Measurements from ENCODE around the gene ABL1.

The ABL1 gene

DNA sequence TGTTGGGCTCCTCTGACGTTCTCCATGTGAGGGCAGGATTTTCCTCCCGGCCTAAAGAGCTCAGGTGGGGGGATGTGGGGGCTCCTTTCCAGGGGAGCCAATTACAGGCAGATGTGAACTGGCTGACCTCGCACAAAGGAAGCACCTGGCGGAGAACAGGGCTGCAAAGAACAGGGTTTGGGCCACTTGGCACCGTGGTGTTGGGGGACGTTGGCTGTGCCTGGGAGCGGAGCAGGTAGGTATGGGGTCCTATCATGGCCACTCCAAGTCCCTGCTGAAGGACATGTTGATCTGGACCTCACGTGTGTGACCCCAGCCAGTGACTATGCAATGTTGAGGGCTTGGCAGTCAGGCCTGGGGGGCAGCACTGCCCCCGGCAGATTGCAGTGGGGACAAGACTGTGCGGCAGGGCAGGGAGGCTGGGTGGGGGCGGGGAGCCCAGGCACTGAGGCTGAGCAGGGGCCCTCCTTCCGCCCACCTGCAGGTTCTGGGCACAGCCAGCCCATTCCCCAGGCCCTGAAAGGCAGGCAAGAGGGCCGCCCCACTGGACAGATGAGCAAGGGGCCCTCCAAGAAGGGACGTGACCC is 84.6 kb downstream of the ABL1 start:
- no peak for DNase-seq (ENCODE audit: low read depth)

DNA sequence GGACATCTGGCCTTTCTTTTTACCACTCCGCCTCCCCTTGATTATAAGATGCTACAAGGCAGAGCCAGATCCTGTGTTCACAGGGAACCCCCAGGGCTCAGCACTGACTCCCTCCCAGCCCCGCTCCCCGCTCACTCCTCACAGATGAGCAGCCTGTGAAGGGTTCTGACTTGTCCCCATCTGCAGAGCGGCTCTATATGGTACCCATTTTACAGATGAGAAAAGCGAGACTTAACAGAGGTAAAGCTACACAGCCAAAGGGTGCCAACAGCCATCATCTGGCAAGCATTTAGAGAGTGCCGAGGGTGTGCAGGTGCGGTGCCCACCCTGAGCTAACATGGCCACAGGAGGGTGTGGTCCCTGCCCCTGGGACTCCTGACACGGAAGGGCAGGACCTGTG is 85.2 kb downstream of the ABL1 start:
- DNase-seq (ENCODE audit: low read depth), result no peak

DNA sequence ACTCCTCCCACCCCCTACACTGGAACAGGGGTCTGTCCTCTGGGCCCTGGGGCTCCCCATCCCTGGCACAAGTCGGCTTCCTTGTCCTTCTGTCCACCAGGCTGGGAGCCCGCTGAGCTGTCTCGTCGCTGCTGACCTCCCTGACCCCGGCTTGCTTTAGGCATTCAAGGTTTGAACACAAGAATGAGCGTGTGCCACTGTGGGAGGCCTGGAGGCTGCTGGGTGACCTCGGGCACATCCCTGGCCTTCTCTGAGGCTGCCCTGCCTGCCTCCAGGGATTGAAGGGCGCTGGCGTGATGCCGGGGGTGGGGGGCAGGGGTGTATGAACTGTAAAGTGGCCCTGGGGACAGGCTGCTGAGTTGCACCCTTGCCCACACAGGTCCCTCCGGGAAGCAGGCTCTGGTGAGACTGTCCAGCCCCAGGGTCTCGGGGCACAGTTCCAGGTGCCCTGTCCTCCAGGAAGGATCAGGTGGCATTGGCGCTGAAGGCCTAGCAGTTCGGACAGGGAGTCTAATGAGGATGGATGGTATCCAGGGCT is 85.8 kb downstream of the ABL1 start:
- DNase-seq (ENCODE audit: low read depth), result no peak

DNA sequence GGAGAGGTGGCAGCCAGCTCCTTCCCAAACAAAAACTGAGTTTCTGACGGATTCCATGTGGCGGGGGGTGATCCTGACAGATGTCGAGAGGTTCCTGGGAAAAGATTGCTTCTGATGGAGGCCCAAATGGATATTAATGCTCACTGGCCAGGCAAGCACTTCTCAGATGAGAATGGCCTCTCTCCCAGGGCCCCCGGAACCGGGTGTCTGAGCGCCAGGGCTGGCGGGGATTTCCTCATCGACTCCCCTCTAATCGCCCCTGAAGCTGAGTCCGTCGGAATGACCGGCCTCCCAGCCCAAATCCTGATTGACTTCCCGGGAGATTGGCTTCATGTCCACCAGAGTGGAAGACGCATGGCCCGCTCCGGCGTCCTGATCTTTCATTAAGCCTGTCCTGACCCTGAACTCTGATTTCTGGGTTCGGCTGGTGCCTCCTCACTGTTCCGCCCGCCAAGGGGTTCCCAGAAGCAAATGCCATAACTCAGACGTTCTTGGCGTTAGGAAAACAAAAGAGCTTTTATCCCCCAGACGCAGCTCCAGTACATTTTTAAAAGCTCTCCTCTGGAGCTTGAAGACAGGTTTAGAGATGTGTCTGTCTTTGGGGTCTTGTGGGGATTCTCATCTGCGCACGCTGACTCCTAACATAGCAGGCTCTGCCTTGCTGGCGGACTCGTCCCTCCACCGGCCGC is 86.4 kb downstream of the ABL1 start:
- no peak for DNase-seq (ENCODE audit: low read depth)

DNA sequence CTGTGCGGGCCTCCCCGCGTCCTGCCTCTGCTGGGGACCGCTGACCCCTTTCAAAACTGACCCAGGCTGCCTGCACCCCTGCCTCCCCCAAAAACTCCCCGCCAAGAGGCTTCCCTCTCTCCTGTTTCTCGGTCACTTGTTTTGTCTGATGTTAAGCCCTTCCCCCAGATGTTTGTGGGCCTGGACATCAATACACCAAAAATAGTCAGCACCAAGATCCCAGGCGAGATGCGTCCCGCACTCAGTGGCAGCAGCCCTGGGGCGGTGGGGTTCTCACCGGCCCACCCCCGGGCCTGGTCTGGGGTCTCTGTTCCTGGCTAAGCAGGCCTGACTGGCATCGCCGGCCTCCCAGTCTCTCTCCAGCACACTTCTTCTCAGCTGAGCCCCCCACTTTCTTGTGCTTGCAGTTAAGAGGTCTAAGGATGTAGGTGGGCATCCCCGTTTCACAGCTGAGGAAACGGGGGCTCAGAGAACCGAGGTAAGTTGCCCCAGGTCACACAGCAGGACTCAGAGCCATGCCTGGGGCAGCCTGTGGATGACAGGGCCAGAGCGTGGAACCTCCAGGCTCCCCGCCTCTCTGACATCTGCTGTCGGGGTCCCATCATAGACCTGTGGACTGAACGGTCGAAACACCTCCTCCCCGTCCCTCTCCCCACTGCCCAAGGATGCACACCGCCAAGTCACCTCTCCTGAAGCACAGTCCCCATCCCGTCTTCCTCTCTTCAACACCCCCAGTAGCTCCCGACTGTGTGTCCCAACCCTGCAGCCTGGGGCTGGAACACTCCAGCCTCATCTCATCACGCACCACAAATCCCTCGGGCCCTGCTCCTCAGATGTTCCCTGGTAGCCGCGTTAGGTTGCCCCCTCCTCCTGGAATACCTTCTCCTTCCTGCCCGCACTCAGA is 87.2 kb downstream of the ABL1 start:
- no peak for DNase-seq (ENCODE audit: low read depth)

- no peak for DNase-seq (ENCODE audit: low read depth)
These were observed 88.0 kb downstream of the ABL1 start for GRCh38 chr9:130922893-130923610.

DNA sequence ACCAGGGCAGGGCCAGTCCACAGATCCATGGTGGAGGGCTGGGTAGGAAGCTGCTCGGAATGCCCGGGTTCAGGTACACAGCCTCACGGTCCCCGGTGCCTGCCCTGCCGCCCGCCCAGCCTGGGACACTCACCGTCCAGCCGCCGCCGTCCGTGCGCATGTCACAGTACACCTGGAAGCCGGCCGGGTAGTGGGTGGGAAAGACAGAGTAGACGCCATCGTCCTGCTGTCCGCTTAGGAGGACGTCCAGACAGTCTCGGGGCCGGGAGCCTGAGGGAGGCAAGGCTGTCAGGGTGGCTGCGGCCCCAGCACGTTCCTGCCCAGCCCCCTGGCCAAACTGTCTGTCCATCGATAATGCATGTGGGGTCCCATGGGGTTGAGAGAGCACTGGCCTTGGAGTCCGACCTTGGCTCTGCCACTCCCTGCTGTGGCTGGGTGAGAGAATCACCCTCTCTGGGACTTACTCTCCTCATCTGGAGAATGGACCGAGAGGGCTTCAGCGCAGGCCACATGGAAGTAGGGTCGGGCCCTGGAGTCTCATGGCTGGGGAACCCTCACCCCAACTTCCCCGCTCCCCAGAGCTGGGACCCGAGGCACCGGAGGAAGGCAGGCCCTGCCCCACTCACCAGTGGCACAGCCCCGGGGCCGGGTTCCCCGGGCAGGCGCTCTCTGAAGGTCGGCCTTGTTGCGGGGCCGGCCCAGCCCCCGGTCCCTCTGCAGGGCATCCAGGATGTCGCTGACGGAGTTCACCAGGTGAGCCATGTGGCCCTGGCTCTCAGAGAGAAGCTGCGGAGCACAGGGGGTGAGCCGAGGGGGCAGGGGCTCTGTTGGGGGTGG is 88.8 kb downstream of the ABL1 start:
- no peak for DNase-seq (ENCODE audit: low read depth)

DNA sequence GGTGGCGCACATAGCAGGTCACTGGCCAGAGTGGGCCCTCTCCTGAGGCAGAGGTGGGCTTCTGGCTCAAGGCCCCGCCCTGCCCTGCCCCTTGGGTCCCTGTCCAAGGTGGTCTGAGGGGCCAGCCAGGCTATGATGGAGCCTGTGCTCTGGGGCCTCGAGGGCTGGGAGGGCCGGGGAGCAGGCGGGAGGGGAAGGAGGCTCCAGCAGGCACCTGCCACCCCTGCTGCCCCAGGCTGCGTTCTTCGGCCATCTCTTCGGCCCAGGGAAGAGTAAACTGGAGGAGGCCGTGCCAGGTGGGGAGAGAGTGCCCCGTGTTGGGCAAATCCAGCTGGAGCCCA is 89.4 kb downstream of the ABL1 start:
- DNase-seq (ENCODE audit: low read depth), result no peak

DNA sequence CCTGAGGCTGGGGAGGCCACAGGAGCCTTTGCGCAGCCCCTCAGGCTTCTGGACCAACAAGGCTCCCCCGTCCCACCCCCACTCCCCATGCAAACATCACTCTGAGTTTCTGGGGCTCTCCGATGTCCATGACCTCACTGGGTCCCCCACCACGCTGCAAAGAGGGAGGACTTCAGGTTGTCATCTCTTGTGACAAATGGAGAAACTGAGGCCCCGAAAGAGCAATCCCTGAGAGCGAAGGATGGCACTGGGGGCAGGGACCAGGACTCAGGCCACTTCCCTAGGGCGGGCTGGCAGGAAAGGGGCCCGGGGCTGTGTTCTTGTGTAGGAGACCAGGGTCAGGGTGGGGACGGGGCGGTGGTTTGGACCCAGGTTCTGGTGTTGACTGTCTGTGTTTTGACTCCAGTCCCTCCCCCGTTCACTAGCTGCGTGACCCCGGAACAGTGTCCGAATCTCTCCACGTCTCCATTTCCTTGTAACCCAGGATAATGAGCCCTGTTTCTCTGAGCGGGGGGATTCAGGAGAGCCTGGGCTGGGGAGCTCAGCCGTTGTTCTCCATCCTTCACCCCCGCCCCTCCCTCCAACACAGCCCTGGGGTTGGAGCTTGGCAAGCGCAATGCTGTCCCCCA is 90.1 kb downstream of the ABL1 start:
- no peak for DNase-seq (ENCODE audit: low read depth)

DNA sequence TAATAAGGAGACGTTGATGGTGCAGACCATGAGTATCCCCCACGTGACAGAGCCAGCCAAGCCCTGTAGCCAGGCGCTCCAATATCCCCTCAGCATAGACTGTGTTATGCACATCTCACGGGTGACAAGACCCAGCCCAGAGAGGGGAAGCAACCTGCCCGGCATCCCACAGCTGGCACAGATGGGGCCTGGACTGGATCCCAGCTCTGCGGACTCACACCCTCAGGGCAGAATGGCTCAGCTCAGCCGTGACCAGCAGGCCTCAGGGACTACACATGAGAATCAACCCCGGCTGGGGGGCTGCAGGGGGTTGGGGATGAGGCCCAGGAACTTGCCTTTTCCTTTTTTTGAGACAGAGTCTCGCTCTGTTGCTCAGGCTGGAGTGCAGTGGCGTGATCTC is 92.3 kb downstream of the ABL1 start:
- no peak for DNase-seq (ENCODE audit: low read depth)

DNA sequence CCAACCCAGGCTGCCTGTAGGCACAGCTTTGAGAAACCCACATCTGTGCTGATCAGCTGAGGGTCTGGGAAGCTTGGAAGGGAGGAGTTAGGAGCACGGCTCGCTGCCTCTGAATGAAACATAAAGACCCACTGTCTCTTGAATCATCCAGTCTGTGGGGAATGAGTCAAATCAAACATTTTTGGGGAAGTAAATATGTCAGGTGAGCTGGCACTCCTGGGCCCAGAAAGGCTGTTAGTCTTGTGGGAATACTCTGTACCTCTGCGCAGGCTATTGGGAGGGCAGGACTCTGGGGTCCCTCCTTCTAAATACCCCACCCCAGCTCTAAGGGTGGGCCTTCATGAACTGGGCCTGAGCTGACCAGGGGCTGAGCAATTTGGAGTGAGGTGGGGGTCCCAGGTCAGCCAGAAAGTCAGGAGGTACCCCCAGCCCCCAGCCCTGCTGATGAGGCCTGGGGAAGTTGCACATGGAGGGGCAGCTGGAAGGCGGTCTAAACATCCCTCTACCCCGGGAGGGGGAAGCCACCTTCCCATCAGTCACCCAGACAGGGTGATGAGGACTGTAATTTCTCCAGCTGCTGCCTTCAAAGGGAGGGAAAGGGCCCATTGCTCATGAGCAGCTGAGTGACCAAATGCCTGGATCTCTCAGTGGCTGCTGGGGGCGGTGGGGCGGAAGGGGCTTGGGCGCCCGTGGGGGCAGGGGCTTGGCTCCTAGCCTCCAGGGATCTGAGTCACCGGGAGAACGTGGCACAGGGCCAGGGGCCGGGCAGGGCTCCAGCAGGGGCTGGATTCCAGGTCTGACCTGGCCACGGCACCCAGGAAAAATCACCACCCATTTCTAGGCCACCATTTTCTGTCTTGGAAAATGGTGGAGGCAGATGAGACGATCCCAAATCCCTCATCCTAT is 93.2 kb downstream of the ABL1 start:
- no peak for DNase-seq (ENCODE audit: low read depth)

GRCh38 chr9:130929571-130930038 is 94.6 kb downstream of the ABL1 start:
- no peak for DNase-seq (ENCODE audit: low read depth)

DNA sequence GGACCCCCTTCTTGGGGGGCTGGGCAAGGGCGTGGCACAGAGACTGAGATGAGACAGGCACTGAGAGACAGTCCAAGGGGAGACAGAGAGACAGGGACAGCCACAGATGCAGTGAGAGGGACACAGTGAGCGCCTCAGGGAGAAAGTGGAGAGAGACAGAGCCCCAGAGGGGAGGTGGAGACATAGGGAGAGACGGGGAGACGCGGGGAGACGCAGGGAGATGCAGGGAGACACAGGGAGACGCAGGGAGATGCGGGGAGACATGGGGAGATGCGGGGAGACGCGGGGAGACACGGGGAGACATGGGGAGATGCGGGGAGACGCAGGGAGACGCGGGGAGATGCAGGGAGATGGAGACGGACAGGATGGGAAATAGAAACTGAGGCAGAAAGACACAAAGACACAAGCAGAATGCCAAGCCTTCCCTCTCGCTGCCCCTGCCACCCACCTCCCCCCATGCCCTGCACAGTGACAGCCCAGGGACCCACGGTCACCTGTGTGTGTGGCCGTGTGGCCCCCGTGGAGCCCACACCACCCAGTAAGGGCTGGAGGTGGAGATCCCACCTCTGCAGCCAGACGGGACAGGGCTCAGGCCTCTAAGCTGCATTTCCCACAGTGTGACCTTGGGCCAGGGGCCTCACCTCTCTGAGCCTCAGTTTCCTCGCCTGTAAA is 95.2 kb downstream of the ABL1 start:
- DNase-seq (ENCODE audit: low read depth), result no peak

DNA sequence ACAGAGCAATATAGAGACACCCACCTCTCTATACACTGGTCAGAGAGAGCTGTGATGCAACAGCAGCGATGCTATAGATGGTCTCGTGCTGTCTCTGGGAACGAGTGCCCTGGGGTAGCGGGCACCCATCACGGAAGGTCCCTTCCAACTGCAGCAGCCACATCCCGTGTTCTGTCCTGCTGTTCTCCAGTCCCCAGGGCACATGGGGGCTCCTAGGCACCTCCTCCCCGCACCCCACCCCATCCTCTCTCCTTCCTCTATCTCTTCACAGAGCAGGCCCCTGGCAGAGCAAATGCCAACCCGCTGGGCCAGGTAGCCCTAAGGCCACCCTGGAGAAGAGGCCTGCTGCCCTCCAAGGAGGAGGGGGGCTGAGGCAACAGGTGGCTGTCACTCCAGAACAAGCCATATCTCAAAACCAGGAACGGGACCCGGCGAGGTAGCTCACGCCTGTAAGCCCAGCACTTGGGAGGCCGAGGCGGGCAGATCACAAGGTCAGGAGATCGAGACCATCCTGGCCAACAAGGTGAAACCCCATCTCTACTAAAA is 95.8 kb downstream of the ABL1 start:
- no peak for DNase-seq (ENCODE audit: low read depth)

- DNase-seq (ENCODE audit: low read depth), result no peak
These were observed 96.6 kb downstream of the ABL1 start for GRCh38 chr9:130931508-130932254.

GRCh38 chr9:130932255-130933079 is 97.4 kb downstream of the ABL1 start:
- DNase-seq (ENCODE audit: low read depth), result no peak
